Tibial nerve (tissue), 4 donors: ENCODE results near the gene ADGRG6. TPM values are rescaled to one million over a fixed set of nuclear protein-coding genes. Genes with fewer than 3 reads are reported as not detected.

ENCODE experiments used
- DNase-seq, 2 donors: peaks; one replicate each; pipeline ENCODE4 v3.0.0-alpha.2; 2019; ENCODE audit warnings: low spot score in 2 of 2
- H3K27ac ChIP-seq, 4 donors: fragments of 200-600 bp; sonication (generic) in 3 of 4; one replicate each; pipeline ENCODE4 v1.5.1; 2017 to 2019; ENCODE audit warnings: mild to moderate bottlenecking in 1 of 4
- H3K27me3 ChIP-seq, 2 donors: fragments of 200-600 bp; sonication (generic) in 1 of 2; one replicate each; pipeline versions ENCODE4 v1.5.1 to v1.6.0; 2017 to 2019
- H3K36me3 ChIP-seq, 3 donors: fragments of 200-600 bp; sonication (generic); one replicate each; pipeline ENCODE4 v1.5.1; 2018 to 2019
- H3K4me1 ChIP-seq, 4 donors: fragments of 200-600 bp; sonication (generic) in 3 of 4; one replicate each; pipeline ENCODE4 v1.5.1; 2017 to 2019
- H3K4me3 ChIP-seq, 4 donors: fragments of 200-600 bp; sonication (generic) in 3 of 4; one replicate each; pipeline ENCODE4 v1.5.1; 2017 to 2019; ENCODE audit warnings: mild to moderate bottlenecking in 1 of 4, moderate library complexity in 1 of 4
- H3K9me3 ChIP-seq, 4 donors: fragments of 200-600 bp; sonication (generic) in 3 of 4; one replicate each; pipeline ENCODE4 v1.5.1; 2017 to 2019
- EP300 ChIP-seq, 2 donors: sonication (generic); formaldehyde crosslinking; IDR thresholded peaks; one replicate each; pipeline ENCODE4 v1.6.1; 2017; ENCODE audit warnings: antibody characterized with exemption in 2 of 2, mild to moderate bottlenecking in 1 of 2
- POLR2A ChIP-seq, 2 donors: fragments of 450-650 bp; IDR thresholded peaks; one replicate each; pipeline ENCODE4 v1.6.1; 2017; ENCODE audit warnings: antibody characterized with exemption in 2 of 2, mild to moderate bottlenecking in 2 of 2, moderate library complexity in 2 of 2
- WGBS, 2 donors: methylation state at CpG; one replicate each; pipeline ENCODE4 v1.1.5; 2018; 5-methylcytosine and 5-hydroxymethylcytosine counted together
- total RNA-seq, 4 donors: library from RNA; depleted of rRNA; stranded (reverse); fragments of >200 nt; gene quantifications; one replicate each; pipeline ENCODE4 v1.1.0, GENCODE V29; 2016
- TF ChIP-seq, protein P1 (sequence below), 5 experiments: fragments of 200-600 bp in 3 of 5; fragments of 450-650 bp in 2 of 5; sonication (generic) in 3 of 5; IDR thresholded peaks; one replicate each; pipeline ENCODE4 v1.5.1; 2016 to 2019; ENCODE audit warnings: antibody characterized with exemption in 5 of 5, mild to moderate bottlenecking in 3 of 5, moderate library complexity in 2 of 5

The ADGRG6 gene
- total RNA-seq, 4 donors from 2014 or later, result 35.4 to 59.9 (median 39.1) TPM

DNA sequence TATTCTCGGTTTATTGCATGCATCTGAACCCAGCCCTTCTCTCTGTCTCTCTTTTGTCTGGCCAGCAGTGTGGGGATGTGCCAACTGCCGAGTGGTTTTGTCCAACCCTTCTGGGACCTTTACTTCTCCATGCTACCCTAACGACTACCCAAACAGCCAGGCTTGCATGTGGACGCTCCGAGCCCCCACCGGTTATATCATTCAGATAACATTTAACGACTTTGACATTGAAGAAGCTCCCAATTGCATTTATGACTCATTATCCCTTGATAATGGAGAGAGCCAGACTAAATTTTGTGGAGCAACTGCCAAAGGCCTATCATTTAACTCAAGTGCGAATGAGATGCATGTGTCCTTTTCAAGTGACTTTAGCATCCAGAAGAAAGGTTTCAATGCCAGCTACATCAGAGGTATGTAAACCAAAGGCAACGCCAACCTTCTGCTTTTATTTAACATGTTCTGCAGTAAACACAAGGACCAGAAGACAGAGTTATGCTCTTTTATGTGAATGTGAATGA lies 65.8 kb downstream of the ADGRG6 start:
- Histone ChIP-seq H3K4me3 (no peak overlapping the region), H3K27ac (no peak overlapping the region), H3K36me3 (no peaks in the 10 kb centered on the region), H3K9me3 (no peaks in the 10 kb centered on the region), H3K4me1 (no peaks in the 10 kb centered on the region), H3K27me3 (no peaks in the 10 kb centered on the region)
- 55 to 70% methylated on average over 9 of the region's 9 CpGs for WGBS, 2 donors
- TF ChIP-seq EP300 (IDR thresholded peaks at IDR 0.05) (no peak), POLR2A (IDR thresholded peaks at IDR 0.05) (no peak)
- TF ChIP-seq, protein P1, sequence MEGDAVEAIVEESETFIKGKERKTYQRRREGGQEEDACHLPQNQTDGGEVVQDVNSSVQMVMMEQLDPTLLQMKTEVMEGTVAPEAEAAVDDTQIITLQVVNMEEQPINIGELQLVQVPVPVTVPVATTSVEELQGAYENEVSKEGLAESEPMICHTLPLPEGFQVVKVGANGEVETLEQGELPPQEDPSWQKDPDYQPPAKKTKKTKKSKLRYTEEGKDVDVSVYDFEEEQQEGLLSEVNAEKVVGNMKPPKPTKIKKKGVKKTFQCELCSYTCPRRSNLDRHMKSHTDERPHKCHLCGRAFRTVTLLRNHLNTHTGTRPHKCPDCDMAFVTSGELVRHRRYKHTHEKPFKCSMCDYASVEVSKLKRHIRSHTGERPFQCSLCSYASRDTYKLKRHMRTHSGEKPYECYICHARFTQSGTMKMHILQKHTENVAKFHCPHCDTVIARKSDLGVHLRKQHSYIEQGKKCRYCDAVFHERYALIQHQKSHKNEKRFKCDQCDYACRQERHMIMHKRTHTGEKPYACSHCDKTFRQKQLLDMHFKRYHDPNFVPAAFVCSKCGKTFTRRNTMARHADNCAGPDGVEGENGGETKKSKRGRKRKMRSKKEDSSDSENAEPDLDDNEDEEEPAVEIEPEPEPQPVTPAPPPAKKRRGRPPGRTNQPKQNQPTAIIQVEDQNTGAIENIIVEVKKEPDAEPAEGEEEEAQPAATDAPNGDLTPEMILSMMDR (IDR thresholded peaks at IDR 0.05), result no peak
- no peak for DNase-seq

DNA sequence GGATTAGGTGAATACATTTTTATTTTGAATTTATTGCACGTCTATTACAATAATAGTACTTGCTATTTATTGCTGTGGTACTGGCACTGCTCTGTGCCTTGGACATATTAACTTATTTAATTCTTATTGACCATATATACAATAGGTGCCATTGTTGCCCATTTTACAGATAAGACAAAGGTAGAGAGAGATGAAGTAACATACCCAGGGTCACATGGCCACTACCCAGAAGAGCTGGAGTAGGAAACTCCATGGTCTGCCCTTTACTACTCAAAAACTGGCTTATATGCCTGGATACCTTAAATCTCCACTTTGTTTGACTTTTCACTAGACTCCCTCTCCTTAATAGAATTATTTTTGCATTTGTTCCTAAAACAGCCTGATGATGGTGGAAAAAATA lies 67.5 kb downstream of the ADGRG6 start:
- no peak for TF ChIP-seq EP300 (IDR thresholded peaks at IDR 0.05)
- TF ChIP-seq, protein P1 (IDR thresholded peaks at IDR 0.05), result no peak
- no peak for TF ChIP-seq POLR2A (IDR thresholded peaks at IDR 0.05)
- H3K4me1 ChIP-seq, result peaks cover 0 to 2% (median 0%) of the 10 kb centered on the region in 4 donors
- no peak for DNase-seq

DNA sequence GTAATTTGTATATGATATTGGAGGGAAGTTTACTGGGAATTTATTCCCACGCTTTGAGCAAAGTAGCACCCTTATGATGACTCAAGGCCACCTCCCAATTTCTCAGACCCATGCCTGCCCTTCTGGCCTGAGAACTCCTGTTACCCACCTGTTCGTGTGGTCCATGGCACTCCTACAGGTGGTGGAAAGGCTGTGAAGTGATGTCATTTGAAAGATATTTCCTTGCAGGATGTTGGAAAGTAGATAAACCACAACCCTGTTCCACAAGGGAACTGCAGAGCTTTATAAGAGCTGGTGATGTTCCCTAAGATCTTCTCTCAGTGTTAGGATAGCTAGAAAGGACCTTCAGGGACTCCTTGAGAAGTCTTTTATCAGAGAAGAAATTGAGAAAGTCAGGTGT lies 70.5 kb downstream of the ADGRG6 start:
- Histone ChIP-seq H3K36me3 (no peaks in the 10 kb centered on the region), H3K27ac (no peak overlapping the region), H3K9me3 (no peaks in the 10 kb centered on the region), H3K27me3 (no peaks in the 10 kb centered on the region), H3K4me3 (no peak overlapping the region), H3K4me1 (peaks cover 0 to 32% (median 2%) of the 10 kb centered on the region in 4 donors)
- TF ChIP-seq, protein P1 (IDR thresholded peaks at IDR 0.05), result no peak
- no peak for TF ChIP-seq EP300 (IDR thresholded peaks at IDR 0.05)
- TF ChIP-seq POLR2A (IDR thresholded peaks at IDR 0.05), result no peak
- no peak for DNase-seq
- WGBS, 2 donors, result 73 to 81% methylated on average over 2 of the region's 2 CpGs

More for the DNA sequence above, 67.5 kb downstream of the ADGRG6 start:
- Histone ChIP-seq H3K27ac (no peak overlapping the region), H3K9me3 (no peaks in the 10 kb centered on the region), H3K27me3 (no peaks in the 10 kb centered on the region), H3K36me3 (no peaks in the 10 kb centered on the region), H3K4me3 (no peak overlapping the region)
- 80 to 81% methylated on average over 1 of the region's 1 CpG for WGBS, 2 donors

DNA sequence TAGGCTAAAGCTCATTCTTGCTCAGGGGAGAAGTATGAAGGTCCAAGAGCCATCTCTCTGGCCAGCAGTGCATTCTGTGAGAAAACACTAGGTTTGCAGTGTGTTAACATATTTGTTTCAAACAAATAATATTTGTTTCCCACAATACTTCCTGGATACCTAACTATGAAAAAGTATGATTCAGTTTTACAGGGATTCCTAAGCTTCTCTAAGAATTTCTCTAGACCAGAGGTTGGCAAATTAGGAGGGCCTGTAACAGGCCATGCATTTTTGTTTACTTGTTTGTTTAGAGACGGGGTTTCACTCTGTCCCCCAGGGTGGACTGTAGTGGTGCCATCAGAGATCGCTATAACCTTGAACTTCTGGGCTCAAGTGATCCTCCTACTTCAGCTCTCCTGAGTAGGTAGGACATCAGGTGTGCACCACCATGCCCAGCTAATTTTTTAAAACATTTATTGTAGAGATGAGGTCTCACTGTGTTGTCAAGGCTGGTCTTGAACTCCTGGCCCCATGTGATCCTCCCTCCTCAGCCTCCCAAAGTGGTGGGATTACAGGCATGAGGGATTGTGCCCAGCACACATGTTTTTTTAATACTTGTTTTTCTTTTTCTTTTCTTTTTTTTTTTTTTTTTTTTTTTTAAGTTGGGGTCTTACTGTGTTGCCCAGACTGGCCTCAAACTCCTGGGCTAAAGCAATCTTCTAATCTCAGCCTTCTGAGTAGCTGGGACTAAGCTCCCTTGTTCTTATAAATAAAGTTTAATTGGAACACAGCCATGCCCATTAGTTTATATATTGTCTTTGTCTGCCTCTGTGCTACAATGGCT lies 71.7 kb downstream of the ADGRG6 start:
- H3K27ac ChIP-seq, result no peak overlapping the region
- H3K4me1 ChIP-seq, result peaks cover 0 to 43% (median 9%) of the 10 kb centered on the region in 4 donors
- H3K27me3 ChIP-seq, result no peaks in the 10 kb centered on the region
- no peak overlapping the region for H3K4me3 ChIP-seq
- DNase-seq, result no peak
- no peak for TF ChIP-seq EP300 (IDR thresholded peaks at IDR 0.05)
- TF ChIP-seq, protein P1 (IDR thresholded peaks at IDR 0.05), result no peak
- no peak for TF ChIP-seq POLR2A (IDR thresholded peaks at IDR 0.05)
- 98 to 100% methylated on average over 2 of the region's 2 CpGs for WGBS, 2 donors
- no peaks in the 10 kb centered on the region for H3K9me3 ChIP-seq
- no peaks in the 10 kb centered on the region for H3K36me3 ChIP-seq

DNA sequence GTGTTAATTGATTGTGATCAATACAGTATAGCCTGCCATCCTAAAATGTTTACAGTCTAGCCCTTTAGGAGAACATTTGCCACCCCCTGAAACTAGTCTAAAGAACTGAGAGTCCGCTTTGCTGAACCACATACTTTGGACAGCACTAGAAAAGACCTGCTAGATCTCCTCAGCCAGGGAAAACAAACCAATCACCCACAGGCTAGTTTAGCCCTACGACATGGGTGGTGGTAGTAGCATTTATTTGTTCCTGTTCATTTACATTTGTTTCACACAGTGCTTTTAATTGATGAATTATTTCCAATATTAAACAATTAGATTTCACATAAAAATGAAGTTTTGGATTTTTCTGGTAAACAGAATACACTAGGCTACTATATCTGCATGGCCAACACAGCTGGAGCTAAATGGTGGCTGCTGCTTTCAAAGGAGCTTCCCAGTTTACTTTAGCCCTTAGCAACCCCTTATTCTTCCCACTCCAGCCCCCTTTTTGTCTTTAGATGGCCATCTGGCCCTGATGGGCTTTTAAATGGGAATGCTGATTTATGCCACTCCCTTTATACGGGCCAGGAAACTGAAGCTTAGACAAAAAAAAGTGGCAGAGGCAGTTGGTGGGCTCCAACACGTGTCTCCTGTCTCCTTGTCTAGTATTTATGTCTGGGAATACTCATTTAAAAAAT lies 72.4 kb downstream of the ADGRG6 start:
- TF ChIP-seq, protein P1 (IDR thresholded peaks at IDR 0.05), result no peak
- TF ChIP-seq EP300 (IDR thresholded peaks at IDR 0.05) (no peak), POLR2A (IDR thresholded peaks at IDR 0.05) (no peak)
- H3K9me3 ChIP-seq, result no peaks in the 10 kb centered on the region
- peaks cover 0 to 51% (median 13%) of the 10 kb centered on the region in 4 donors for H3K4me1 ChIP-seq
- no peaks in the 10 kb centered on the region for H3K27me3 ChIP-seq
- no peaks in the 10 kb centered on the region for H3K36me3 ChIP-seq
- peak overlapping the region in 1 of 4 donors; percentile 42 for H3K27ac ChIP-seq
- no peak overlapping the region for H3K4me3 ChIP-seq
- DNase-seq, result no peak
- WGBS, 2 donors, result 82 to 86% methylated on average over 4 of the region's 4 CpGs
